ENCODE measurements around the gene L3HYPDH. TPM values are rescaled to one million over a fixed set of nuclear protein-coding genes. Genes with fewer than 3 reads are reported as not detected.

The L3HYPDH gene
- total and polyA plus RNA-seq, 2 of the 13 experiments (the other 11 are each of a cell fraction or from before 2014, with no cell fraction given): 30.5 to 36.6 TPM

- peak; percentile 98 for TF ChIP-seq ZNF790 (CRISPR knock-in tag; IDR thresholded peaks at IDR 0.05; ENCODE audit: borderline replicate concordance)
- peak; percentile 89; the same call in 1 of the 2 replicates for TF ChIP-seq ZNF580 (CRISPR knock-in tag; IDR thresholded peaks at IDR 0.05; ENCODE audit: borderline replicate concordance, low read depth)
- TF ChIP-seq ELF1 (CRISPR knock-in tag; IDR thresholded peaks at IDR 0.05): peak; percentile 99
- TF ChIP-seq MXD1 (CRISPR knock-in tag; IDR thresholded peaks at IDR 0.05): peak; percentile 99
- peak; percentile 96; the same call in 1 of the 2 replicates for TF ChIP-seq ZNF224 (CRISPR knock-in tag; IDR thresholded peaks at IDR 0.05)
- TF ChIP-seq ZSCAN22 (CRISPR knock-in tag; IDR thresholded peaks at IDR 0.05): 0 out of 2 replicates have a peak, but pooled peaks have one; percentile 45
- TF ChIP-seq, protein P1, sequence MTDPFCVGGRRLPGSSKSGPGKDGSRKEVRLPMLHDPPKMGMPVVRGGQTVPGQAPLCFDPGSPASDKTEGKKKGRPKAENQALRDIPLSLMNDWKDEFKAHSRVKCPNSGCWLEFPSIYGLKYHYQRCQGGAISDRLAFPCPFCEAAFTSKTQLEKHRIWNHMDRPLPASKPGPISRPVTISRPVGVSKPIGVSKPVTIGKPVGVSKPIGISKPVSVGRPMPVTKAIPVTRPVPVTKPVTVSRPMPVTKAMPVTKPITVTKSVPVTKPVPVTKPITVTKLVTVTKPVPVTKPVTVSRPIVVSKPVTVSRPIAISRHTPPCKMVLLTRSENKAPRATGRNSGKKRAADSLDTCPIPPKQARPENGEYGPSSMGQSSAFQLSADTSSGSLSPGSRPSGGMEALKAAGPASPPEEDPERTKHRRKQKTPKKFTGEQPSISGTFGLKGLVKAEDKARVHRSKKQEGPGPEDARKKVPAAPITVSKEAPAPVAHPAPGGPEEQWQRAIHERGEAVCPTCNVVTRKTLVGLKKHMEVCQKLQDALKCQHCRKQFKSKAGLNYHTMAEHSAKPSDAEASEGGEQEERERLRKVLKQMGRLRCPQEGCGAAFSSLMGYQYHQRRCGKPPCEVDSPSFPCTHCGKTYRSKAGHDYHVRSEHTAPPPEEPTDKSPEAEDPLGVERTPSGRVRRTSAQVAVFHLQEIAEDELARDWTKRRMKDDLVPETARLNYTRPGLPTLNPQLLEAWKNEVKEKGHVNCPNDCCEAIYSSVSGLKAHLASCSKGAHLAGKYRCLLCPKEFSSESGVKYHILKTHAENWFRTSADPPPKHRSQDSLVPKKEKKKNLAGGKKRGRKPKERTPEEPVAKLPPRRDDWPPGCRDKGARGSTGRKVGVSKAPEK (CRISPR knock-in tag; IDR thresholded peaks at IDR 0.05; ENCODE audit: borderline replicate concordance): 0 out of 2 replicates have a peak, but pooled peaks have one; percentile 47
- peak; percentile 48; the same call in 1 of the 2 replicates for TF ChIP-seq DNMT3B (CRISPR knock-in tag; conservative IDR thresholded peaks at IDR 0.05)
- peak; percentile 98 for TF ChIP-seq BORCS8-MEF2B (CRISPR knock-in tag; IDR thresholded peaks at IDR 0.05)
- TF ChIP-seq CCAR2 (optimal IDR thresholded peaks at IDR 0.05; ENCODE audit: low read depth, low read length): peak; percentile 56
- peak; percentile 70; the same call in 1 of the 2 replicates for TF ChIP-seq SNAPC4 (CRISPR knock-in tag; IDR thresholded peaks at IDR 0.05)
- TF ChIP-seq PAX8 (CRISPR knock-in tag; IDR thresholded peaks at IDR 0.05; ENCODE audit: borderline replicate concordance): 0 out of 2 replicates have a peak, but pooled peaks have one; percentile 11
- peak; percentile 89; the same call in 1 of the 2 replicates for TF ChIP-seq ZBTB34 (CRISPR knock-in tag; IDR thresholded peaks at IDR 0.05)
- no peak for TF ChIP-seq PLRG1 (conservative IDR thresholded peaks at IDR 0.05)
- TF ChIP-seq CBFB (CRISPR knock-in tag; IDR thresholded peaks at IDR 0.05): peak; percentile 70
- peak; percentile 99 for TF ChIP-seq ZMAT3 (CRISPR knock-in tag; conservative IDR thresholded peaks at IDR 0.05)
- TF ChIP-seq ZNF329 (CRISPR knock-in tag; IDR thresholded peaks at IDR 0.05; ENCODE audit: low read depth): peak; percentile 90
- TF ChIP-seq GABPB1 (CRISPR knock-in tag; IDR thresholded peaks at IDR 0.05): peak; percentile 91
- peak; percentile 79 for TF ChIP-seq MEF2D (CRISPR knock-in tag; IDR thresholded peaks at IDR 0.05)
Observed at GRCh38 chr14:59483819-59484638, at the start of gene L3HYPDH, which contains the start of gene JKAMP (continued).
